Measurements from ENCODE around the gene ADAM30.

GRCh38 chr1:119862276-119862675 is 34.0 kb downstream of the ADAM30 start:
- TF ChIP-seq CTCF (IDR thresholded peaks at IDR 0.05): no peak
- TF ChIP-seq POLR2A (IDR thresholded peaks at IDR 0.05): no peak
- no peak for TF ChIP-seq POLR2AphosphoS5 (IDR thresholded peaks at IDR 0.05)
